WTC11 (cell line): Measurements from ENCODE around the gene NDUFB10.

Source experiments
- CBFB ChIP-seq: sonication (generic); formaldehyde crosslinking; IDR thresholded peaks from 2 replicates; pipeline ENCODE4 v1.8.1; 2022; ENCODE audit warnings: mild to moderate bottlenecking, low read depth, missing genetic modification reagents
- ESRRA ChIP-seq: sonication (generic); formaldehyde crosslinking; IDR thresholded peaks from 2 replicates; pipeline ENCODE4 v1.8.1; 2022; ENCODE audit warnings: mild to moderate bottlenecking, missing genetic modification reagents, borderline replicate concordance
- FOXJ3 ChIP-seq: sonication (generic); formaldehyde crosslinking; IDR thresholded peaks from 2 replicates; pipeline ENCODE4 v1.9.0; 2021; ENCODE audit warnings: missing genetic modification reagents, mild to moderate bottlenecking, borderline replicate concordance
- TP53 ChIP-seq: sonication (generic); formaldehyde crosslinking; IDR thresholded peaks from 2 replicates; pipeline ENCODE4 v1.8.1; 2023; ENCODE audit warnings: mild to moderate bottlenecking, missing genetic modification reagents
- ZNF121 ChIP-seq: sonication (generic); formaldehyde crosslinking; IDR thresholded peaks from 2 replicates; pipeline ENCODE4 v1.8.0; 2023; ENCODE audit warnings: missing genetic modification reagents
- ZNF263 ChIP-seq: sonication (generic); formaldehyde crosslinking; IDR thresholded peaks from 2 replicates; pipeline ENCODE4 v1.8.1; 2022; ENCODE audit warnings: low read depth, mild to moderate bottlenecking, moderate library complexity, missing genetic modification reagents
- TF ChIP-seq, protein P1 (sequence below): fragments of 200-600 bp; IDR thresholded peaks from 2 replicates; pipeline ENCODE4 v1.8.0; 2022; ENCODE audit warnings: antibody characterized with exemption
- TF ChIP-seq, protein P2 (sequence below): sonication (generic); formaldehyde crosslinking; IDR thresholded peaks from 2 replicates; pipeline ENCODE4 v1.8.0; 2022; ENCODE audit warnings: mild to moderate bottlenecking, missing genetic modification reagents
- TF ChIP-seq, protein P3 (sequence below): sonication (generic); formaldehyde crosslinking; IDR thresholded peaks from 2 replicates; pipeline ENCODE4 v1.8.1; 2023; ENCODE audit warnings: mild to moderate bottlenecking, missing genetic modification reagents, moderate library complexity
- TF ChIP-seq, protein P4 (sequence below): sonication (generic); formaldehyde crosslinking; conservative IDR thresholded peaks from 2 replicates; pipeline ENCODE4 v1.8.1; 2022; ENCODE audit warnings: mild to moderate bottlenecking, missing genetic modification reagents

DNA sequence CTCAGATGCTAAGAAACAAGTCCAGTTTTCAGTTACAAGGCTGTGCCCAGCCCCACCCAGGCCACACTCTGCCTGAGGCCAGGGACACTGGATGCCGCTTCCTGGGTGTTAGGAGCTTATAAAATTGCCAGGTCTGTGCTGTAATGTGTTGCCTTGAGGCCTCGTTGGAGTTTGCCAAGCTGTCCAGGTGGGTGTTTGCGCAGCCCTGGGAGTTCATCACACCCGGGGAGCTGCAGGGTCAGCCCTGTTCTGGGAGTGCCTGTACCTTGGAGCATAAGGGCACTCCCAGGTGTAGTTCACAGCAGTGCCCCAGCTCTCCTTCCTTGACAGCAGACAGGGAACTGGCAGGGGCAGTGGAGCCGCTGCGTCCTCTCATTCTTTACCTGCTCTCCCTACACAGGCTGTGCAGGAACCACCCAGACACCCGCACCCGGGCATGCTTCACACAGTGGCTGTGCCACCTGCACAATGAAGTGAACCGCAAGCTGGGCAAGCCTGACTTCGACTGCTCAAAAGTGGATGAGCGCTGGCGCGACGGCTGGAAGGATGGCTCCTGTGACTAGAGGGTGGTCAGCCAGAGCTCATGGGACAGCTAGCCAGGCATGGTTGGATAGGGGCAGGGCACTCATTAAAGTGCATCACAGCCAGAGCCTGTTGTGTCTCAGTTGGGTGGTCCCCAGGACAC lies 26.3 kb downstream of the NDUFB10 start:
- no peak for TF ChIP-seq CBFB (CRISPR knock-in tag)
- TF ChIP-seq, protein P1, sequence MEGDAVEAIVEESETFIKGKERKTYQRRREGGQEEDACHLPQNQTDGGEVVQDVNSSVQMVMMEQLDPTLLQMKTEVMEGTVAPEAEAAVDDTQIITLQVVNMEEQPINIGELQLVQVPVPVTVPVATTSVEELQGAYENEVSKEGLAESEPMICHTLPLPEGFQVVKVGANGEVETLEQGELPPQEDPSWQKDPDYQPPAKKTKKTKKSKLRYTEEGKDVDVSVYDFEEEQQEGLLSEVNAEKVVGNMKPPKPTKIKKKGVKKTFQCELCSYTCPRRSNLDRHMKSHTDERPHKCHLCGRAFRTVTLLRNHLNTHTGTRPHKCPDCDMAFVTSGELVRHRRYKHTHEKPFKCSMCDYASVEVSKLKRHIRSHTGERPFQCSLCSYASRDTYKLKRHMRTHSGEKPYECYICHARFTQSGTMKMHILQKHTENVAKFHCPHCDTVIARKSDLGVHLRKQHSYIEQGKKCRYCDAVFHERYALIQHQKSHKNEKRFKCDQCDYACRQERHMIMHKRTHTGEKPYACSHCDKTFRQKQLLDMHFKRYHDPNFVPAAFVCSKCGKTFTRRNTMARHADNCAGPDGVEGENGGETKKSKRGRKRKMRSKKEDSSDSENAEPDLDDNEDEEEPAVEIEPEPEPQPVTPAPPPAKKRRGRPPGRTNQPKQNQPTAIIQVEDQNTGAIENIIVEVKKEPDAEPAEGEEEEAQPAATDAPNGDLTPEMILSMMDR = no peak
- TF ChIP-seq, protein P2, sequence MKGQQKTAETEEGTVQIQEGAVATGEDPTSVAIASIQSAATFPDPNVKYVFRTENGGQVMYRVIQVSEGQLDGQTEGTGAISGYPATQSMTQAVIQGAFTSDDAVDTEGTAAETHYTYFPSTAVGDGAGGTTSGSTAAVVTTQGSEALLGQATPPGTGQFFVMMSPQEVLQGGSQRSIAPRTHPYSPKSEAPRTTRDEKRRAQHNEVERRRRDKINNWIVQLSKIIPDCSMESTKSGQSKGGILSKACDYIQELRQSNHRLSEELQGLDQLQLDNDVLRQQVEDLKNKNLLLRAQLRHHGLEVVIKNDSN = no peak
- TF ChIP-seq, protein P3, sequence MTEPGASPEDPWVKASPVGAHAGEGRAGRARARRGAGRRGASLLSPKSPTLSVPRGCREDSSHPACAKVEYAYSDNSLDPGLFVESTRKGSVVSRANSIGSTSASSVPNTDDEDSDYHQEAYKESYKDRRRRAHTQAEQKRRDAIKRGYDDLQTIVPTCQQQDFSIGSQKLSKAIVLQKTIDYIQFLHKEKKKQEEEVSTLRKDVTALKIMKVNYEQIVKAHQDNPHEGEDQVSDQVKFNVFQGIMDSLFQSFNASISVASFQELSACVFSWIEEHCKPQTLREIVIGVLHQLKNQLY = no peak
- no peak for TF ChIP-seq ZNF263 (CRISPR knock-in tag)
- no peak for TF ChIP-seq FOXJ3
- TF ChIP-seq ZNF121 (CRISPR knock-in tag) = no peak
- no peak for TF ChIP-seq TP53 (CRISPR knock-in tag)
- TF ChIP-seq, protein P4, sequence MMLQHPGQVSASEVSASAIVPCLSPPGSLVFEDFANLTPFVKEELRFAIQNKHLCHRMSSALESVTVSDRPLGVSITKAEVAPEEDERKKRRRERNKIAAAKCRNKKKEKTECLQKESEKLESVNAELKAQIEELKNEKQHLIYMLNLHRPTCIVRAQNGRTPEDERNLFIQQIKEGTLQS = no peak
- no peak for TF ChIP-seq ESRRA (CRISPR knock-in tag)
